GM13977 (cell line): ENCODE results near the gene ELAC1.
"Not testable (repeated sequence)": the region's sequence is repeated elsewhere in the genome, so short reads cannot be mapped to it uniquely, and the experiment has no call there.

ENCODE experiments used
- DNase-seq: peaks from one replicate; pipeline ENCODE4 v3.0.0; 2012; ENCODE audit warnings: low spot score
- in situ Hi-C: fragments of 300-500 bp; cut with MboI; formaldehyde crosslinking; loops from one replicate; pipeline ENCODE4 v1.12.0; 2022; ENCODE audit warnings: low sequenced_read_pairs, low pct_unique_long_range_greater_than_20kb, mixed read lengths, inconsistent platforms; ENCODE audit not compliant: unreplicated experiment
- TF ChIP-seq, protein P1 (sequence below): IDR thresholded peaks from 2 replicates; pipeline ENCODE4 v1.5.1; 2012; ENCODE audit warnings: mild to moderate bottlenecking, control low read depth; ENCODE audit not compliant: insufficient read depth; ENCODE audit errors: extremely low read depth, missing control alignments

ELAC1 gene

GRCh38 chr18:50970006-50970405, 2.2 kb downstream of the ELAC1 start:
- in situ Hi-C loops: no loop called here
- TF ChIP-seq, protein P1, sequence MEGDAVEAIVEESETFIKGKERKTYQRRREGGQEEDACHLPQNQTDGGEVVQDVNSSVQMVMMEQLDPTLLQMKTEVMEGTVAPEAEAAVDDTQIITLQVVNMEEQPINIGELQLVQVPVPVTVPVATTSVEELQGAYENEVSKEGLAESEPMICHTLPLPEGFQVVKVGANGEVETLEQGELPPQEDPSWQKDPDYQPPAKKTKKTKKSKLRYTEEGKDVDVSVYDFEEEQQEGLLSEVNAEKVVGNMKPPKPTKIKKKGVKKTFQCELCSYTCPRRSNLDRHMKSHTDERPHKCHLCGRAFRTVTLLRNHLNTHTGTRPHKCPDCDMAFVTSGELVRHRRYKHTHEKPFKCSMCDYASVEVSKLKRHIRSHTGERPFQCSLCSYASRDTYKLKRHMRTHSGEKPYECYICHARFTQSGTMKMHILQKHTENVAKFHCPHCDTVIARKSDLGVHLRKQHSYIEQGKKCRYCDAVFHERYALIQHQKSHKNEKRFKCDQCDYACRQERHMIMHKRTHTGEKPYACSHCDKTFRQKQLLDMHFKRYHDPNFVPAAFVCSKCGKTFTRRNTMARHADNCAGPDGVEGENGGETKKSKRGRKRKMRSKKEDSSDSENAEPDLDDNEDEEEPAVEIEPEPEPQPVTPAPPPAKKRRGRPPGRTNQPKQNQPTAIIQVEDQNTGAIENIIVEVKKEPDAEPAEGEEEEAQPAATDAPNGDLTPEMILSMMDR: no peak
- DNase-seq: no peak

- DNase-seq, in situ Hi-C loops: not testable (repeated sequence)
Measured at GRCh38 chr18:50972404-50972803, 4.6 kb downstream of the ELAC1 start.

- in situ Hi-C loops: no loop called here
- no peak for DNase-seq
Measured at GRCh38 chr18:50973367-50974126, 5.7 kb downstream of the ELAC1 start.

GRCh38 chr18:50977037-50977760, 9.4 kb downstream of the ELAC1 start:
- no peak for DNase-seq
- TF ChIP-seq, protein P1: no peak
- in situ Hi-C loops: no loop called here

More at GRCh38 chr18:50973367-50974126, 5.7 kb downstream of the ELAC1 start:
- TF ChIP-seq, protein P1: no peak

DNA sequence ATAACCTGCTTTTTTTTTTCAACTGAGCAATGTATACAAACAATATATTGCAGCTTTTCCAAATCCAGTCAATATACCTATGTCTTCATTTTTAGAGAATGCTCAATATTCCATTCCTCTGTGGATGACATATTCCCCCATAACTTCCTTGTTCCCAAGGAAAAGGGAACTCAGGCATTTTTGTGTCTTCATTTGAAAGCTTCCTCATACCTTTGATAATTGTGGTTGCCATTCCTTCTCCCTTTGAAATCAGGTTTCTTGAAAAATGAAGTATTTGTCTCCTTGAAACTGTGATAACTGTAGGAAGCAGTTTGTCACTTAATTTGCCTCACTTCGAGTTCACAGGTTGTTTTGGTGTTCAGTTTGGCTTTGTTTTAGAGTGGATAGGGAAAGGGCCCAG, 13.5 kb downstream of the ELAC1 start:
- TF ChIP-seq, protein P1: no peak
- in situ Hi-C loops: no loop called here
- DNase-seq: no peak

GRCh38 chr18:50982086-50982801, 14.4 kb downstream of the ELAC1 start:
- TF ChIP-seq, protein P1: no peak
- in situ Hi-C loops: no loop called here
- DNase-seq: no peak
